Right lobe of liver (tissue), 6 donors: ENCODE results near the gene DHODH. TPM values are rescaled to one million over a fixed set of nuclear protein-coding genes. Genes with fewer than 3 reads are reported as not detected.
A peak's percentile ranks its signal among the peaks of the same experiment; 100 is the strongest.

Experiments used
- ATAC-seq, 4 donors: fragments of 200-7000 bp; cut with Tn5 transposase; one replicate each; pipeline ENCODE4 v1.9.1; 2020; ENCODE audit warnings: mild to moderate bottlenecking in 4 of 4, moderate library complexity in 4 of 4
- DNase-seq, 3 donors: peaks; one replicate each; pipeline ENCODE4 v3.0.0-alpha.2; 2020
- H3K27ac ChIP-seq, 3 donors: fragments of 200-600 bp; one replicate each; pipeline ENCODE4 v1.8.0; 2022
- H3K27me3 ChIP-seq, 2 donors: fragments of 200-600 bp; one replicate each; pipeline ENCODE4 v1.8.0; 2022
- H3K36me3 ChIP-seq, 4 donors: fragments of 200-600 bp; sonication (generic) in 1 of 4; one replicate each; pipeline versions ENCODE4 v1.5.1 to v1.8.0; 2017 to 2022; ENCODE audit warnings: control low read depth in 1 of 4
- H3K4me1 ChIP-seq, 4 donors: fragments of 200-600 bp; sonication (generic) in 1 of 4; one replicate each; pipeline versions ENCODE4 v1.5.1 to v1.8.0; 2017 to 2022; ENCODE audit warnings: control low read depth in 1 of 4
- H3K4me3 ChIP-seq, 3 donors: fragments of 200-600 bp; one replicate each; pipeline ENCODE4 v1.8.0; 2022
- H3K9me3 ChIP-seq, 4 donors: fragments of 200-600 bp; sonication (generic) in 1 of 4; one replicate each; pipeline versions ENCODE4 v1.5.1 to v1.8.0; 2017 to 2022; ENCODE audit warnings: control low read depth in 1 of 4
- POLR2A ChIP-seq: fragments of 450-650 bp; IDR thresholded peaks from one replicate; pipeline ENCODE4 v1.6.1; 2017; ENCODE audit warnings: antibody characterized with exemption, mild to moderate bottlenecking
- WGBS: methylation state at CpG from one replicate; pipeline ENCODE4 v1.1.6; 2018; ENCODE audit warnings: low coverage, low lambda C conversion rate; ENCODE audit not compliant: insufficient coverage; ENCODE audit errors: missing lambda C conversion rate; 5-methylcytosine and 5-hydroxymethylcytosine counted together
- intact Hi-C, 2 donors: fragments of 100-400 bp; cut with DNase I; formaldehyde crosslinking; loops; one replicate each; pipeline versions ENCODE4 v1.11.2 to v1.14.1; 2022
- total RNA-seq, 6 experiments: library from RNA; depleted of rRNA in 2 of 6; stranded (reverse); fragments of >200 nt in 2 of 6; fragmentation: NEBNext Ultra II Directional in 3 of 6; extraction: Animal tissue kit (Norgen Biotek cat#: 25700) in 3 of 6; gene quantifications; one replicate each; pipeline versions ENCODE4 v1.1.0 to v1.2.4, GENCODE V29; 2016 to 2023
- TF ChIP-seq, protein P1 (sequence below), 4 donors: fragments of 200-600 bp in 3 of 4; fragments of 450-650 bp in 1 of 4; IDR thresholded peaks; one replicate each; pipeline versions ENCODE4 v1.5.1 to v1.8.0; 2016 to 2022; ENCODE audit warnings: antibody characterized with exemption in 4 of 4, mild to moderate bottlenecking in 2 of 4
- donor health status: DM: no; HTN: yes; CAD: no.
- donor health status: DM: no; HTN: no; CAD: no.
- donor health status: DM: no; HTN: no; CAD: no.
- donor health status: DM: no; HTN: yes; CAD: no.
- donor health status: DM: no; HTN: yes; CAD: no.

DHODH gene
- total RNA-seq, 6 experiments from 2014 or later: 26.7 to 108 (median 74.6) TPM

GRCh38 chr16:71965223-71965622, 43.3 kb upstream of the DHODH start:
- 47% methylated on average over 3 of the region's 4 CpGs for WGBS

GRCh38 chr16:71966932-71967331, 41.6 kb upstream of the DHODH start:
- Histone ChIP-seq H3K4me3 (no peak overlapping the region), H3K27ac (no peak overlapping the region), H3K27me3 (no peaks in the 10 kb centered on the region), H3K4me1 (no peaks in the 10 kb centered on the region), H3K36me3 (peaks cover 0 to 11% (median 0%) of the 10 kb centered on the region in 4 donors), H3K9me3 (no peaks in the 10 kb centered on the region)
- DNase-seq (no peak), ATAC-seq (no peak)
- no peak for TF ChIP-seq POLR2A
- TF ChIP-seq, protein P1, sequence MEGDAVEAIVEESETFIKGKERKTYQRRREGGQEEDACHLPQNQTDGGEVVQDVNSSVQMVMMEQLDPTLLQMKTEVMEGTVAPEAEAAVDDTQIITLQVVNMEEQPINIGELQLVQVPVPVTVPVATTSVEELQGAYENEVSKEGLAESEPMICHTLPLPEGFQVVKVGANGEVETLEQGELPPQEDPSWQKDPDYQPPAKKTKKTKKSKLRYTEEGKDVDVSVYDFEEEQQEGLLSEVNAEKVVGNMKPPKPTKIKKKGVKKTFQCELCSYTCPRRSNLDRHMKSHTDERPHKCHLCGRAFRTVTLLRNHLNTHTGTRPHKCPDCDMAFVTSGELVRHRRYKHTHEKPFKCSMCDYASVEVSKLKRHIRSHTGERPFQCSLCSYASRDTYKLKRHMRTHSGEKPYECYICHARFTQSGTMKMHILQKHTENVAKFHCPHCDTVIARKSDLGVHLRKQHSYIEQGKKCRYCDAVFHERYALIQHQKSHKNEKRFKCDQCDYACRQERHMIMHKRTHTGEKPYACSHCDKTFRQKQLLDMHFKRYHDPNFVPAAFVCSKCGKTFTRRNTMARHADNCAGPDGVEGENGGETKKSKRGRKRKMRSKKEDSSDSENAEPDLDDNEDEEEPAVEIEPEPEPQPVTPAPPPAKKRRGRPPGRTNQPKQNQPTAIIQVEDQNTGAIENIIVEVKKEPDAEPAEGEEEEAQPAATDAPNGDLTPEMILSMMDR (IDR thresholded peaks at IDR 0.05): no peak
- WGBS: 53% methylated on average over 3 of the region's 4 CpGs
- intact Hi-C loops: no loop called here

More at GRCh38 chr16:71965223-71965622, 43.3 kb upstream of the DHODH start:
- no peak overlapping the region for H3K27ac ChIP-seq
- H3K27me3 ChIP-seq: no peaks in the 10 kb centered on the region
- peaks cover 0 to 11% (median 0%) of the 10 kb centered on the region in 4 donors for H3K36me3 ChIP-seq
- peak; percentile 60 to 77 (median 70) for ATAC-seq
- intact Hi-C loops: no loop called here
- no peaks in the 10 kb centered on the region for H3K4me1 ChIP-seq
- TF ChIP-seq POLR2A: no peak
- TF ChIP-seq, protein P1 (IDR thresholded peaks at IDR 0.05): no peak
- H3K4me3 ChIP-seq: no peak overlapping the region
- no peak for DNase-seq
- no peaks in the 10 kb centered on the region for H3K9me3 ChIP-seq

- TF ChIP-seq POLR2A: no peak
- TF ChIP-seq, protein P1 (IDR thresholded peaks at IDR 0.05): no peak
- Histone ChIP-seq H3K27ac (no peak overlapping the region), H3K4me3 (no peak overlapping the region), H3K36me3 (peaks cover 0 to 11% (median 0%) of the 10 kb centered on the region in 4 donors), H3K4me1 (no peaks in the 10 kb centered on the region), H3K9me3 (no peaks in the 10 kb centered on the region), H3K27me3 (no peaks in the 10 kb centered on the region)
- ATAC-seq (no peak), DNase-seq (no peak)
- intact Hi-C loops: no loop called here
- 88% methylated on average over 2 of the region's 2 CpGs for WGBS
These were observed 39.2 kb upstream of the DHODH start for GRCh38 chr16:71969353-71969752.

DNA sequence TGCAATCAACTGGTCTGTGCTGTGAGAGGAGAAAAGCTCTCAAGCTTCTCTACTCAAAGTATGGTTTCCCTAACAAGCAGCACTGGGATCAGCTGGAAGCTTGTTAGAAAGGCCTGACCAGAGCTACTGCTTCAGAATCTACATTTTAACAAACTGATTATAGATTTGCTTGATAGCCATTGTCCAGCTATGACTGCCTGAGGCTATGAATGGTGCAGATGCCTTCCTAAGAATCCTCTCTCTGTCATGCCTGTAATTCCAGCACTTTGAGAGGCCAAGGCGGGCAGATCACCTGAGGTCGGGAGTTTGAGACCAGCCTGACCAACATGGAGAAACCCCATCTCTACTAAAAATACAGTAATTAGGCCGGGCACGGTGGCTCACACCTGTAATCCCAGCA, 37.0 kb upstream of the DHODH start:
- Histone ChIP-seq H3K36me3 (peaks cover 0 to 11% (median 0%) of the 10 kb centered on the region in 4 donors), H3K27me3 (no peaks in the 10 kb centered on the region), H3K27ac (no peak overlapping the region), H3K4me3 (no peak overlapping the region), H3K4me1 (no peaks in the 10 kb centered on the region), H3K9me3 (no peaks in the 10 kb centered on the region)
- WGBS: no CpG with 5 or more reads among the region's 4 CpGs
- intact Hi-C loops: no loop called here
- no peak for DNase-seq
- no peak for TF ChIP-seq POLR2A
- TF ChIP-seq, protein P1 (IDR thresholded peaks at IDR 0.05): no peak
- ATAC-seq: no peak

DNA sequence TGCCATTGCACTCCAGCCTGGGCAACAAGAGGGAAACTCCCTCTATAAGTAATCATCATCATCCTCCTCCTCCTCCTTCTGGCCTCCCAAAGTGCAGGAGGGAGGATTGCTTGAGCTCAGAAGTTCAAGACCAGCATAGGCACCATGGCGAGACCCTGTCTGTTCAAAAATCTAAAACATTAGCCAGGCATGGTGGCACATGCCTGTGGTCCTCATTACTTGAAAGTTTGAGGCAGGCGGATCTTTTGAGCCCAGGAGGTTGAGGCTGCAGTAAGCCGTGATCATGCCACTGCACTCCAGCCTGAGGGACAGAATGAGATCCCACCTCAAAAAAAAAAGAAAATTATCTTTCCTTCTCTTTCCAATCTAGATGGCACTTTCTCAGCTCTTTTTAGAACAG, 36.2 kb upstream of the DHODH start:
- Histone ChIP-seq H3K27me3 (no peaks in the 10 kb centered on the region), H3K27ac (no peak overlapping the region), H3K9me3 (no peaks in the 10 kb centered on the region), H3K4me3 (no peak overlapping the region), H3K36me3 (peaks cover 0 to 4% (median 0%) of the 10 kb centered on the region in 4 donors), H3K4me1 (no peaks in the 10 kb centered on the region)
- WGBS: 83% methylated on average over 2 of the region's 3 CpGs
- TF ChIP-seq POLR2A: no peak
- TF ChIP-seq, protein P1 (IDR thresholded peaks at IDR 0.05): no peak
- intact Hi-C loops: no loop called here
- DNase-seq (no peak), ATAC-seq (no peak)
